K562 (cell line): ENCODE results near the gene MTF1. TPM values are rescaled to one million over a fixed set of nuclear protein-coding genes. Genes with fewer than 3 reads are reported as not detected.
A peak's percentile ranks its signal among the peaks of the same experiment; 100 is the strongest.

Experiments used
- ARHGAP35 ChIP-seq: fragments of 450-650 bp; IDR thresholded peaks from 2 replicates; pipeline ENCODE4 v1.6.1; 2018; ENCODE audit not compliant: partially characterized antibody
- CEBPB ChIP-seq: fragments of 450-650 bp; IDR thresholded peaks from 2 replicates; pipeline ENCODE4 v1.6.1; 2016; ENCODE audit warnings: missing genetic modification characterization, missing compliant biosample characterization
- FOXA1 ChIP-seq: fragments of 450-650 bp; IDR thresholded peaks from 2 replicates; pipeline ENCODE4 v1.6.1; 2016; ENCODE audit warnings: mild to moderate bottlenecking, borderline replicate concordance
- HEY1 ChIP-seq: fragments of 250-450 bp; sonication (Bioruptor Pico); IDR thresholded peaks from 2 replicates; pipeline ENCODE4 v1.5.0; 2020; ENCODE audit warnings: mild to moderate bottlenecking, moderate library complexity, borderline replicate concordance
- KLF6 ChIP-seq: fragments of 250-450 bp; sonication (Bioruptor Pico); IDR thresholded peaks from 2 replicates; pipeline ENCODE4 v1.4.0; 2020; ENCODE audit warnings: mild to moderate bottlenecking, moderate library complexity, borderline replicate concordance
- MCM7 ChIP-seq, 2 experiments: fragments of 450-650 bp; IDR thresholded peaks; 2 replicates each; pipeline ENCODE4 v1.6.1; 2016 to 2018
- MECOM ChIP-seq: fragments of 250-450 bp; sonication (Bioruptor Pico); IDR thresholded peaks from 2 replicates; pipeline ENCODE4 v1.8.0; 2022; ENCODE audit warnings: inconsistent platforms
- NELFE ChIP-seq: IDR thresholded peaks from 2 replicates; pipeline ENCODE4 v1.6.1; 2011; ENCODE audit warnings: mild to moderate bottlenecking; ENCODE audit not compliant: insufficient read depth, insufficient read length
- NKRF ChIP-seq: fragments of 450-650 bp; IDR thresholded peaks from 2 replicates; pipeline ENCODE4 v1.6.1; 2016; ENCODE audit warnings: borderline replicate concordance
- RBM34 ChIP-seq: fragments of 200-400 bp; formaldehyde crosslinking; IDR thresholded peaks from 2 replicates; pipeline ENCODE4 v1.6.1; 2018; ENCODE audit warnings: low read length, borderline replicate concordance; ENCODE audit not compliant: insufficient read depth
- SRSF3 ChIP-seq: fragments of 200-400 bp; formaldehyde crosslinking; IDR thresholded peaks from 2 replicates; pipeline ENCODE4 v1.6.1; 2016; ENCODE audit warnings: mild to moderate bottlenecking, low read length, moderate library complexity; ENCODE audit not compliant: insufficient read depth
- TAF9B ChIP-seq: fragments of 450-650 bp; IDR thresholded peaks from 2 replicates; pipeline ENCODE4 v1.6.1; 2018; ENCODE audit warnings: mild to moderate bottlenecking; ENCODE audit not compliant: partially characterized antibody
- U2AF1 ChIP-seq: fragments of 200-400 bp; formaldehyde crosslinking; optimal IDR thresholded peaks from 2 replicates; pipeline ENCODE3; 2017; ENCODE audit warnings: mild to moderate bottlenecking, low read depth, low read length, moderate library complexity
- YY1 ChIP-seq, 3 experiments: IDR thresholded peaks; 2 replicates each; pipeline ENCODE4 v1.6.1; 2011; ENCODE audit warnings: low read length in 2 of 3, mild to moderate bottlenecking in 2 of 3, moderate library complexity in 2 of 3, borderline replicate concordance in 1 of 3, control low read depth in 1 of 3, low read depth in 1 of 3; ENCODE audit not compliant: insufficient read depth in 3 of 3, insufficient replicate concordance in 2 of 3, control insufficient read depth in 1 of 3, insufficient read length in 1 of 3; ENCODE audit errors: extremely low read depth in 1 of 3
- ZNF224 ChIP-seq: sonication (generic); formaldehyde crosslinking; IDR thresholded peaks from 2 replicates; pipeline ENCODE4 v1.8.0; 2022; ENCODE audit warnings: mild to moderate bottlenecking, missing genetic modification reagents
- ZNF551 ChIP-seq: fragments of 250-450 bp; sonication (Bioruptor Pico); IDR thresholded peaks from 2 replicates; pipeline ENCODE4 v1.5.0; 2021; ENCODE audit warnings: mild to moderate bottlenecking, moderate library complexity
- polyA plus RNA-seq, 8 experiments: library from polyadenylated mRNA; depleted of rRNA in 4 of 8; stranded (reverse) in 5 of 8; unstranded in 3 of 8; fragments of >200 nt; fragmentation: Nextera tagmentation in 2 of 8; fragmentation: Illumina TruSeq in 1 of 8; extraction: Ambion mirVana in 2 of 8; extraction: Trizol in 1 of 8; gene quantifications; 2 replicates each; pipeline versions ENCODE4 v1.2.1 to v1.2.3, GENCODE V29; 2011 to 2014; ENCODE audit warnings: inconsistent platforms in 1 of 8, missing spikeins in 1 of 8
- total RNA-seq, 7 experiments: library from RNA; depleted of rRNA in 6 of 7; stranded (reverse); fragments of >200 nt in 6 of 7; fragmentation: Illumina TruSeq in 2 of 7; extraction: Trizol in 2 of 7; gene quantifications; 2 replicates each; pipeline versions ENCODE4 v1.2.1 to v1.2.3, GENCODE V29; 2011 to 2021; ENCODE audit warnings: low replicate concordance in 1 of 7
- TF ChIP-seq, protein P1 (sequence below), 2 experiments: fragments of 450-650 bp in 1 of 2; sonication (generic) in 1 of 2; formaldehyde crosslinking in 1 of 2; IDR thresholded peaks in 1 of 2; conservative IDR thresholded peaks in 1 of 2; 2 replicates each; pipeline versions ENCODE4 v1.6.1 to v1.8.1; 2016 to 2023; ENCODE audit warnings: mild to moderate bottlenecking in 2 of 2, moderate library complexity in 2 of 2, inconsistent platforms in 1 of 2, missing genetic modification reagents in 1 of 2
- TF ChIP-seq, protein P2 (sequence below): fragments of 450-650 bp; IDR thresholded peaks from 2 replicates; pipeline ENCODE4 v1.6.1; 2016; ENCODE audit warnings: mild to moderate bottlenecking
- TF ChIP-seq, protein P3 (sequence below): fragments of 450-650 bp; formaldehyde crosslinking; IDR thresholded peaks from 2 replicates; pipeline ENCODE4 v1.4.0; 2020; ENCODE audit warnings: mild to moderate bottlenecking

Gene MTF1
- total and polyA plus RNA-seq, 9 of the 15 experiments (the other 6 are each of a cell fraction or from before 2014, with no cell fraction given) = 1.1 to 12.2 (median 4.3) TPM

DNA sequence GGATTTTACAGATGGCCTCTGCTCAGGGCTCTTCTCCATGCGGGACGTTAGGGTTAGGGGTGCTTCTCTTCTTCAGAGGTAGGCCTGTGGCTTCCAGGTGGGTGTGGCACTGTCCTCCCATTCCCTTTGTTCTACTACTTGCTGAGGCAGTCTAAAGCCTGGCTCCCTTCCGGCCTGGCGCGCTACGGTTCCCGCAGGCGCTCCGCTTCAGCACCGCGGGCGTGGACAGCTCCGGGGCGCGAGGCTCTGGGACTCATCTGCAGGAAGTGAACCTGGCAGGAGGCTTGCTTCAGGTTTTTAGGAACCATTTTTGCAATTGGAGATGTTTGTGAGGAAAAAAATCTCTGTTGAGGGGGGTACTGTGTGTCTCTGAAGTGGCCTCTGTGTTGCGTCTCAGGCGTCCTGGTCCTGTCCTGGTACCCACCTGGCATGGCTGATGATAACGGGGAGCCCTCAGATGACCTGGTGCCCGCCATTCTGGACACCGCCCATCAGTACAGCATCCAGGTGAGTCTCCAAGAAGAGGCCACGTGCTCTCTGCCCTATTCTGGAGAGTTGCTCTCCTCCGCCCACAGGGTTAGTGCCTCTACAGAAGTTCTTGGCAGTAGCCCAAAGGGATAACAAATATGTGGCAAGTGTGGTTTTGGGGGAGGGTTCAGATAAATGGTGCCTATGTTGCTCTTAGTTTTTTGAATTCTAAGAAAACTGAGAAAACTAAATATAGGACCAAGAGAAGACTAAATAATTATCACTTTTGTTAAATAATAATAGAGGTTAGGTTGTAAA, 63.9 kb downstream of the MTF1 start (continued):
- TF ChIP-seq, protein P1, sequence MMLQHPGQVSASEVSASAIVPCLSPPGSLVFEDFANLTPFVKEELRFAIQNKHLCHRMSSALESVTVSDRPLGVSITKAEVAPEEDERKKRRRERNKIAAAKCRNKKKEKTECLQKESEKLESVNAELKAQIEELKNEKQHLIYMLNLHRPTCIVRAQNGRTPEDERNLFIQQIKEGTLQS (IDR thresholded peaks at IDR 0.05) = no peak
- TF ChIP-seq, protein P1 (CRISPR knock-in tag; conservative IDR thresholded peaks at IDR 0.05) = no peak; the same call in 1 of the 2 replicates
- no peak for TF ChIP-seq RBM34
- TF ChIP-seq NKRF = peak; percentile 59; the same call in 1 of the 2 replicates
- TF ChIP-seq CEBPB (tag) = no peak
- TF ChIP-seq, protein P2, sequence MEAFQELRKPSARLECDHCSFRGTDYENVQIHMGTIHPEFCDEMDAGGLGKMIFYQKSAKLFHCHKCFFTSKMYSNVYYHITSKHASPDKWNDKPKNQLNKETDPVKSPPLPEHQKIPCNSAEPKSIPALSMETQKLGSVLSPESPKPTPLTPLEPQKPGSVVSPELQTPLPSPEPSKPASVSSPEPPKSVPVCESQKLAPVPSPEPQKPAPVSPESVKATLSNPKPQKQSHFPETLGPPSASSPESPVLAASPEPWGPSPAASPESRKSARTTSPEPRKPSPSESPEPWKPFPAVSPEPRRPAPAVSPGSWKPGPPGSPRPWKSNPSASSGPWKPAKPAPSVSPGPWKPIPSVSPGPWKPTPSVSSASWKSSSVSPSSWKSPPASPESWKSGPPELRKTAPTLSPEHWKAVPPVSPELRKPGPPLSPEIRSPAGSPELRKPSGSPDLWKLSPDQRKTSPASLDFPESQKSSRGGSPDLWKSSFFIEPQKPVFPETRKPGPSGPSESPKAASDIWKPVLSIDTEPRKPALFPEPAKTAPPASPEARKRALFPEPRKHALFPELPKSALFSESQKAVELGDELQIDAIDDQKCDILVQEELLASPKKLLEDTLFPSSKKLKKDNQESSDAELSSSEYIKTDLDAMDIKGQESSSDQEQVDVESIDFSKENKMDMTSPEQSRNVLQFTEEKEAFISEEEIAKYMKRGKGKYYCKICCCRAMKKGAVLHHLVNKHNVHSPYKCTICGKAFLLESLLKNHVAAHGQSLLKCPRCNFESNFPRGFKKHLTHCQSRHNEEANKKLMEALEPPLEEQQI = peak; percentile 87
- TF ChIP-seq KLF6 (CRISPR knock-in tag) = no peak
- no peak for TF ChIP-seq ZNF551 (CRISPR knock-in tag)
- TF ChIP-seq MCM7 (IDR thresholded peaks at IDR 0.05) = no peak
- TF ChIP-seq, protein P3, sequence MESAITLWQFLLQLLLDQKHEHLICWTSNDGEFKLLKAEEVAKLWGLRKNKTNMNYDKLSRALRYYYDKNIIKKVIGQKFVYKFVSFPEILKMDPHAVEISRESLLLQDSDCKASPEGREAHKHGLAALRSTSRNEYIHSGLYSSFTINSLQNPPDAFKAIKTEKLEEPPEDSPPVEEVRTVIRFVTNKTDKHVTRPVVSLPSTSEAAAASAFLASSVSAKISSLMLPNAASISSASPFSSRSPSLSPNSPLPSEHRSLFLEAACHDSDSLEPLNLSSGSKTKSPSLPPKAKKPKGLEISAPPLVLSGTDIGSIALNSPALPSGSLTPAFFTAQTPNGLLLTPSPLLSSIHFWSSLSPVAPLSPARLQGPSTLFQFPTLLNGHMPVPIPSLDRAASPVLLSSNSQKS (CRISPR knock-in tag) = no peak
- TF ChIP-seq ZNF224 (CRISPR knock-in tag) = peak; percentile 87; the same call in 1 of the 2 replicates
- no peak for TF ChIP-seq MECOM
- TF ChIP-seq FOXA1 = no peak
- TF ChIP-seq U2AF1 = no peak
- peak in 2 of 3 experiments; percentile 2 to 22 for TF ChIP-seq YY1 (IDR thresholded peaks at IDR 0.05; ENCODE audit: borderline replicate concordance in 1 of 3, control insufficient read depth in 1 of 3, extremely low read depth in 1 of 3, insufficient read depth in 3 of 3, insufficient read length in 1 of 3, insufficient replicate concordance in 2 of 3, low read depth in 1 of 3, low read length in 2 of 3)
- no peak for TF ChIP-seq SRSF3
- no peak for TF ChIP-seq HEY1 (CRISPR knock-in tag)
- no peak for TF ChIP-seq NELFE
- no peak for TF ChIP-seq ARHGAP35
- no peak for TF ChIP-seq TAF9B
